ENCODE results near the gene ELMO1. TPM values are rescaled to one million over a fixed set of nuclear protein-coding genes. Genes with fewer than 3 reads are reported as not detected.

The ELMO1 gene
- total RNA-seq, 1 donor from 2014 or later, result 21.2 TPM

- no peak for DNase-seq (ENCODE audit: low spot score)
These were observed 27.0 kb upstream of the ELMO1 start for GRCh38 chr7:37475646-37476045.

GRCh38 chr7:37471619-37472018 is 23.0 kb upstream of the ELMO1 start:
- DNase-seq (ENCODE audit: low spot score), result no peak
- no peak for ATAC-seq

More at GRCh38 chr7:37475646-37476045, 27.0 kb upstream of the ELMO1 start:
- no peak for ATAC-seq

- no peak for DNase-seq (ENCODE audit: low spot score)
These were observed 18.3 kb upstream of the ELMO1 start for GRCh38 chr7:37467002-37467401.

GRCh38 chr7:37462138-37462537 is 13.5 kb upstream of the ELMO1 start:
- ATAC-seq (no peak), DNase-seq (ENCODE audit: low spot score) (no peak)

More at GRCh38 chr7:37467002-37467401, 18.3 kb upstream of the ELMO1 start:
- no peak for ATAC-seq

- ATAC-seq, result no peak
- no peak for DNase-seq (ENCODE audit: low spot score)
These were observed 6.4 kb upstream of the ELMO1 start for GRCh38 chr7:37455081-37455480.

GRCh38 chr7:37452346-37452745 is 3.7 kb upstream of the ELMO1 start:
- ATAC-seq (no peak), DNase-seq (ENCODE audit: low spot score) (no peak)

GRCh38 chr7:37450035-37450434 is 1.4 kb upstream of the ELMO1 start:
- ATAC-seq, result no peak
- DNase-seq (ENCODE audit: low spot score), result no peak

GRCh38 chr7:37449621-37450020 is 957 bp upstream of the ELMO1 start:
- no peak for DNase-seq (ENCODE audit: low spot score)

GRCh38 chr7:37448011-37448635 is 541 bp downstream of the ELMO1 start:
- DNase-seq (ENCODE audit: low spot score) (peak; percentile 56), ATAC-seq (peak; percentile 56)

More at GRCh38 chr7:37449621-37450020, 957 bp upstream of the ELMO1 start:
- no peak for ATAC-seq

GRCh38 chr7:37446371-37446770 is 2.3 kb downstream of the ELMO1 start:
- ATAC-seq, result no peak

GRCh38 chr7:37445790-37446189 is 2.9 kb downstream of the ELMO1 start:
- DNase-seq (ENCODE audit: low spot score) (no peak), ATAC-seq (no peak)

More at GRCh38 chr7:37446371-37446770, 2.3 kb downstream of the ELMO1 start:
- DNase-seq (ENCODE audit: low spot score), result no peak

GRCh38 chr7:37445064-37445723 is 3.5 kb downstream of the ELMO1 start:
- ATAC-seq (no peak), DNase-seq (ENCODE audit: low spot score) (no peak)

- DNase-seq (ENCODE audit: low spot score) (no peak), ATAC-seq (no peak)
These were observed 5.0 kb downstream of the ELMO1 start for GRCh38 chr7:37443627-37444026.

- ATAC-seq (no peak), DNase-seq (ENCODE audit: low spot score) (no peak)
These were observed 6.4 kb downstream of the ELMO1 start for GRCh38 chr7:37442268-37442667.

GRCh38 chr7:37441816-37442215 is 6.8 kb downstream of the ELMO1 start:
- no peak for DNase-seq (ENCODE audit: low spot score)
- peak; percentile 7 for ATAC-seq

- no peak for ATAC-seq
- no peak for DNase-seq (ENCODE audit: low spot score)
These were observed 7.3 kb downstream of the ELMO1 start for GRCh38 chr7:37441386-37441760.

GRCh38 chr7:37440738-37441385 is 7.8 kb downstream of the ELMO1 start:
- DNase-seq (ENCODE audit: low spot score) (no peak), ATAC-seq (peak; percentile 69)

- DNase-seq (ENCODE audit: low spot score), result no peak
- ATAC-seq, result no peak
These were observed 9.0 kb downstream of the ELMO1 start for GRCh38 chr7:37439653-37440026.

- ATAC-seq, result peak; percentile 80
- peak; percentile 68 for DNase-seq (ENCODE audit: low spot score)
These were observed 9.6 kb downstream of the ELMO1 start for GRCh38 chr7:37438906-37439652.

- DNase-seq (ENCODE audit: low spot score) (no peak), ATAC-seq (peak; percentile 60)
These were observed 13.4 kb downstream of the ELMO1 start for GRCh38 chr7:37435156-37435855.

GRCh38 chr7:37434529-37434928 is 14.1 kb downstream of the ELMO1 start:
- ATAC-seq, result peak; percentile 17
- no peak for DNase-seq (ENCODE audit: low spot score)

Data from left lobe of liver (tissue), 2 donors.